GM21737 (cell line): ENCODE results near the gene CIB4.

Experiments used
- ATAC-seq: cut with Tn5 transposase; IDR thresholded peaks from one replicate; pipeline ENCODE4 v1.9.1; 2021; ENCODE audit warnings: mild to moderate bottlenecking, moderate library complexity; ENCODE audit not compliant: unreplicated experiment

CIB4 gene

DNA sequence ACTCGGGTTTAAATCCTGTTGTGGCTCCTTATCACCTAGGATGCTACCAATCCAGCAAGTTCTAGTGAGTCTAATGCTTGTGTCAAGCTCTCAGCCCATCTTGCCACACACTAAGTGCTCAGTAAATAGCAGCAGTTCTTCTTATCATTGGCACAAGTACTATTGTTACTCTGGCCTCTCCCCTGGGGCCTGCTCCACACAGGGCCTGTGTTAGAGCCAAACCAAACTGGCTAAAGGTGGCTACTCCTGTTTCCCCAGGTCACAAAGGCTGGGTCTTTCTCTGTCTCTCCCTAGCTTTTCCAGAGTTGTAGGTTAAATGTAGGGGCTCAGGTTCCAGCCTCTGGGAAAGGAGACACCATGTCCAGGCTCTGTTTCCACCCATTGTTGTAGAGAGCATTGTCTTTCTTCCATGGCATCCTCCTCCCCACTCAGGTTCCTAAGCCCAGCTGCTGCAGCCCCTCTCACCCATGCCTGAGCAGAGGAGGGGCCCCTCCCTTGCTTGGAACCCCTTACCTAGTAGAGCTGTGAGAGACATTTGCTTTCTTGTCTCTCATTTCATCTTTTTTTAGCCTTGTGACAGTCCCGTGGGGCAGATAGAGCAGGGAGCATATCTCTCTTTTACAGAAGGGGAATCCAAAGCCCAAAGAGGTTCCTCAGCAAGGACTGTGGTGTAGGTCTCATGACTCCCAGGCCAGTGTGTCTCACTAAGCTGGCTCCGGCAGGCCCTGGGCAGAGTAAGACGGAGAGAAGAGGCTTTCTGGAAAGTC, 106.9 kb downstream of the CIB4 start:
- no peak for ATAC-seq

DNA sequence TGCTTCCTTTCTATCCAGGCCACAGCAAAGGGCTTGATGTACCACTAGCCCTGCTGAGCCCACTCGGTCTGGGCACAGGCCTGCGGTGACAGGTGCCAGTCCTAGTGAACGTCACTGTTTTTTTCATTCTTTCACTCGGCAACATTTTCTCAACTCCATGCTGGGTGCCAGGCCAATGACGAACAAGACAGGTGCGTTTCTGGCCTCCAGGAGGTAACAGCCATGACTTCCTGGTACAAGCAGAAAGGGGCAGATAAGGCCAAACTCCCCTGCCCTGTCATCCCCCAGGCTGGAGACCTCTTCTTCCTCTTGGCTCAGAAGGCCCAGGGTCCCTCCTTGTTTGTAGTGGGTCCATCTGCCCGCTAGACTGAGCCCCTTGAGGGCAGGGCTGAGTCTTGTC, 107.5 kb downstream of the CIB4 start:
- ATAC-seq = no peak

DNA sequence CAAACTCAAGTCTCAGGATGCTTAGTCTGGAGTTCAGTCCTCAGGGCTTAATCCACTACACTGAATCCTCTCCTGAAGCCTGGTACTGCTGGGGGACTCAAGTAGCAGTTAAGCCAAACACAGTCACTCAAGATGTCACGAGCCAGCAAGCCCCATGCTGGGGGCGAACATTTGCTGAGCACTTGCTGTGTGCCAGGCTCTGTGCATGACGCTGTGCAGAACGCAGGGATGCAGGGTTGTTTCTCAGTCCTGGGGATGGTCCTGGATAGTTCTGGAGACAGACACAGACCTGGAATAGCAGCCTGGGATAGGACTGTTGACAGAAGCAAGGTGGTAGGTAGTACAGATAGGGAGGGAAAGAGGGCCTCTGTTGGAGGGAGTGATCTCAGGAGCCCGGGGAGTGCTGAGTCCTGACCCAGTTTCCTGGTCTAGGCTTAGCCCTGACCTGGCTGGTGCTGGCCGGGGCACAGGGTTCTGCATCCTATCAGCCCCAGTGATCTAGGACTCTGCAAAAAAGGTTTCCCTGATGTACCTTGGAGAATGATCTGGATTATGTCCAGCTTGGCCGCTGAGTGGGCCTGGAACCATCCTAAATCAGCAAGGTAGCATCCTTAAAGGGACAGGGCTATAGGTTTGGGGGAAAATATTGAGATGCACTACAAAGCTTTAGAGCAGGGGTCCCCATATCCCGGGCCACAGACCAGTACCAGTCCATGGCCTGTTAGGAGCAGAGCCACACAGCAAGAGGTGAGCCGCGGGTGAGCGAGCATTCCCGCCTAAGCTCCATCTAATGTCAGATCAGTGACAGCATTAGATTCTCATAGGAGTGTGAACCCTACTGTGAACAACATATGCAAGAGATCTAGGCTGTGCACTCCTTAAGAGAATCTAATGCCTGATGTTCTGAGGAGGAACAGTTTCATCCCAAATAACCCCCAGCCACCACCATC, 108.6 kb downstream of the CIB4 start:
- no peak for ATAC-seq
